GM12878 (cell line): ENCODE data around the gene COL25A1. TPM values are rescaled to one million over a fixed set of nuclear protein-coding genes. Genes with fewer than 3 reads are reported as not detected.

Experiments
- ATAC-seq: fragments of 200-7000 bp; cut with Tn5 transposase; 3 replicates; pipeline ENCODE4 v1.9.1; 2020; ENCODE audit warnings: mild to moderate bottlenecking, moderate library complexity
- BruUV-seq: library from RNA; stranded (reverse); fragments of 400-500 nt; replicated peaks from 2 replicates; lab custom pipeline; 2021; lab: Mats Ljungman, UMichigan
- CTCF ChIA-PET: fragments of 300-600 bp; sonication (Branson Sonifier 250); formaldehyde crosslinking; extraction: SDS; loops from one replicate; lab custom pipeline; 2021; ENCODE audit warnings: inconsistent platforms; lab: Yijun Ruan, JAX
- POLR2A ChIA-PET: fragments of 350-600 bp; formaldehyde crosslinking; extraction: SDS; loops from one replicate; lab custom pipeline; 2021; ENCODE audit warnings: inconsistent platforms; lab: Charles Lee
- RAD21 ChIA-PET: fragments of 300-600 bp; sonication (Branson Sonifier 250); formaldehyde crosslinking; loops from one replicate; lab custom pipeline; 2023; ENCODE audit warnings: antibody characterized with exemption; ENCODE audit not compliant: unreplicated experiment; lab: Charles Lee
- SMC1A ChIA-PET: fragments of 300-600 bp; sonication (Branson Sonifier 250); formaldehyde crosslinking; loops from one replicate; lab custom pipeline; 2023; ENCODE audit not compliant: unreplicated experiment, uncharacterized antibody; lab: Charles Lee
- DNase-seq: peaks from one replicate; pipeline ENCODE4 v3.0.0-alpha.2; 2011; ENCODE audit warnings: low read depth, low spot score
- FAIRE-seq: peaks from 3 replicates; lab custom pipeline; 2011; peaks lifted over from hg19 to GRCh38; lab: Jason Lieb, UNC
- H2AFZ ChIP-seq: 2 replicates; pipeline ENCODE4 v1.6.0; 2011; ENCODE audit warnings: low read depth, low read length, control low read depth; ENCODE audit not compliant: control insufficient read depth
- H3K27ac ChIP-seq: 2 replicates; pipeline ENCODE4 v1.5.1; 2011; ENCODE audit warnings: control low read depth; ENCODE audit not compliant: control insufficient read depth, insufficient read depth
- H3K27me3 ChIP-seq, 2 experiments: replicated peaks in 1 of 2; 2 replicates each; pipeline versions ENCODE4 v1.6.0 to v1.6.1; 2011; ENCODE audit warnings: low read length in 1 of 2; ENCODE audit not compliant: control insufficient read depth in 2 of 2, insufficient read depth in 2 of 2
- H3K36me3 ChIP-seq, 2 experiments: 2 replicates each; pipeline ENCODE4 v1.5.1; 2011; ENCODE audit warnings: low read length in 1 of 2; ENCODE audit not compliant: control insufficient read depth in 2 of 2, insufficient read depth in 2 of 2
- H3K4me1 ChIP-seq: 2 replicates; pipeline ENCODE4 v1.6.1; 2011; ENCODE audit warnings: mild to moderate bottlenecking, low read length, moderate library complexity, mixed read lengths; ENCODE audit not compliant: control insufficient read depth, insufficient read depth
- H3K4me2 ChIP-seq: 2 replicates; pipeline ENCODE4 v1.6.0; 2011; ENCODE audit warnings: control low read depth; ENCODE audit not compliant: control insufficient read depth, insufficient read depth
- H3K4me3 ChIP-seq: fragments of 200-600 bp; sonication (generic); 2 replicates; pipeline ENCODE4 v1.5.1; 2016
- H3K79me2 ChIP-seq: 2 replicates; pipeline ENCODE4 v1.6.0; 2011; ENCODE audit warnings: low read length; ENCODE audit not compliant: control insufficient read depth, insufficient read depth
- H3K9ac ChIP-seq: 2 replicates; pipeline ENCODE4 v1.8.0; 2011; ENCODE audit warnings: low read length, control low read depth, mixed read lengths; ENCODE audit not compliant: control insufficient read depth, insufficient read depth
- H3K9me3 ChIP-seq: replicated peaks from 3 replicates; pipeline ENCODE4 v1.5.1; 2011; ENCODE audit warnings: mild to moderate bottlenecking, low read length; ENCODE audit not compliant: control insufficient read depth, insufficient read depth
- H4K20me1 ChIP-seq: 2 replicates; pipeline ENCODE4 v1.6.0; 2011; ENCODE audit not compliant: control insufficient read depth, insufficient read depth
- CEBPB ChIP-seq, 2 experiments: fragments of 150-350 bp in 1 of 2; IDR thresholded peaks; 2 replicates each; pipeline ENCODE4 v1.6.1; 2012 to 2014; ENCODE audit warnings: low read depth in 2 of 2, low read length in 2 of 2, borderline replicate concordance in 1 of 2, inconsistent platforms in 1 of 2
- ZNF384 ChIP-seq: IDR thresholded peaks from 2 replicates; pipeline ENCODE4 v1.6.1; 2012; ENCODE audit warnings: low read depth, mild to moderate bottlenecking, low read length, improper control_type of control experiment, borderline replicate concordance
- WGBS: methylation state at CpG from one replicate; pipeline ENCODE4 v1.1.6; 2016; ENCODE audit warnings: low lambda C conversion rate; ENCODE audit not compliant: insufficient replicate concordance, insufficient coverage; ENCODE audit errors: missing lambda C conversion rate; 5-methylcytosine and 5-hydroxymethylcytosine counted together
- in situ Hi-C: fragments of 300-500 bp; cut with MboI; formaldehyde crosslinking; loops from 9 replicates; pipeline ENCODE4 v1.14.3; 2018; ENCODE audit warnings: mixed read lengths
- intact Hi-C: fragments of 100-400 bp; cut with micrococcal nuclease; formaldehyde crosslinking; loops from one replicate; pipeline ENCODE4 v1.14.2; 2022; ENCODE audit not compliant: unreplicated experiment
- polyA plus RNA-seq, 11 experiments: library from polyadenylated mRNA; depleted of rRNA in 4 of 11; unstranded in 6 of 11; stranded (reverse) in 5 of 11; fragments of >200 nt; fragmentation: Nextera tagmentation in 4 of 11; fragmentation: Illumina TruSeq in 1 of 11; extraction: Ambion mirVana in 4 of 11; extraction: Trizol in 1 of 11; gene quantifications; 1 replicate in 1 of 11; 2 replicates in 10 of 11; pipeline versions ENCODE4 v1.2.1 to v1.2.3, GENCODE V29; 2011 to 2016; ENCODE audit warnings: inconsistent platforms in 2 of 11, missing spikeins in 2 of 11, low read depth in 1 of 11
- total RNA-seq, 4 experiments: library from RNA; depleted of rRNA in 3 of 4; stranded (reverse); fragments of >200 nt in 3 of 4; fragmentation: Illumina TruSeq in 1 of 4; extraction: Trizol in 1 of 4; gene quantifications; 2 replicates each; pipeline versions ENCODE4 v1.2.1 to v1.2.3, GENCODE V29; 2013 to 2021
- TF ChIP-seq, protein P1 (sequence below): fragments of 450-650 bp; IDR thresholded peaks from 2 replicates; pipeline ENCODE4 v1.6.1; 2017; ENCODE audit warnings: borderline replicate concordance
- TF ChIP-seq, protein P2 (sequence below): fragments of 450-650 bp; formaldehyde crosslinking; IDR thresholded peaks from 2 replicates; pipeline ENCODE4 v1.5.0; 2022; ENCODE audit warnings: mild to moderate bottlenecking, missing genetic modification characterization
- TF ChIP-seq, protein P3 (sequence below): IDR thresholded peaks from 2 replicates; pipeline ENCODE4 v1.6.1; 2012; ENCODE audit warnings: improper control_type of control experiment, low read depth, low read length; ENCODE audit not compliant: insufficient replicate concordance

The COL25A1 gene
- total and polyA plus RNA-seq, 10 of the 15 experiments (the other 5 are each of a cell fraction or from before 2014, with no cell fraction given) = 0.01 to 0.26 (median 0.12) TPM; not detected in 6

- in situ Hi-C loops (no loop called here), intact Hi-C loops (no loop called here)
- Histone ChIP-seq H3K4me3 (no peak overlapping the region), H4K20me1 (no peaks in the 10 kb centered on the region), H3K4me2 (no peak overlapping the region), H3K4me1 (no peaks in the 10 kb centered on the region), H3K27ac (no peak overlapping the region), H3K79me2 (no peaks in the 10 kb centered on the region), H3K27me3 (no peaks in the 10 kb centered on the region; a peak in 1 of 4 replicates), H3K9me3 (no peaks in the 10 kb centered on the region), H3K36me3 (no peaks in the 10 kb centered on the region), H3K9ac (no peak overlapping the region), H2AFZ (no peak overlapping the region)
- ATAC-seq = no peak
- WGBS = 18% methylated on average over 4 of the region's 4 CpGs
- DNase-seq = no peak
- BruUV-seq = no TSS peak
- no peak for FAIRE-seq
- POLR2A ChIA-PET = no interaction called here
- RAD21 ChIA-PET = interaction anchor here (3.5 kb wide), 1 partner anchor 139 kb away, joined by 12 read pairs; no protein-coding TSS in a partner anchor
- CTCF ChIA-PET = interaction anchor here (1.6 kb wide), 1 partner anchor 139 kb away, joined by 4 read pairs; no protein-coding TSS in a partner anchor
- no peak for TF ChIP-seq ZNF384
- TF ChIP-seq, protein P1, sequence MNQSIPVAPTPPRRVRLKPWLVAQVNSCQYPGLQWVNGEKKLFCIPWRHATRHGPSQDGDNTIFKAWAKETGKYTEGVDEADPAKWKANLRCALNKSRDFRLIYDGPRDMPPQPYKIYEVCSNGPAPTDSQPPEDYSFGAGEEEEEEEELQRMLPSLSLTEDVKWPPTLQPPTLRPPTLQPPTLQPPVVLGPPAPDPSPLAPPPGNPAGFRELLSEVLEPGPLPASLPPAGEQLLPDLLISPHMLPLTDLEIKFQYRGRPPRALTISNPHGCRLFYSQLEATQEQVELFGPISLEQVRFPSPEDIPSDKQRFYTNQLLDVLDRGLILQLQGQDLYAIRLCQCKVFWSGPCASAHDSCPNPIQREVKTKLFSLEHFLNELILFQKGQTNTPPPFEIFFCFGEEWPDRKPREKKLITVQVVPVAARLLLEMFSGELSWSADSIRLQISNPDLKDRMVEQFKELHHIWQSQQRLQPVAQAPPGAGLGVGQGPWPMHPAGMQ = no peak
- TF ChIP-seq, protein P2, sequence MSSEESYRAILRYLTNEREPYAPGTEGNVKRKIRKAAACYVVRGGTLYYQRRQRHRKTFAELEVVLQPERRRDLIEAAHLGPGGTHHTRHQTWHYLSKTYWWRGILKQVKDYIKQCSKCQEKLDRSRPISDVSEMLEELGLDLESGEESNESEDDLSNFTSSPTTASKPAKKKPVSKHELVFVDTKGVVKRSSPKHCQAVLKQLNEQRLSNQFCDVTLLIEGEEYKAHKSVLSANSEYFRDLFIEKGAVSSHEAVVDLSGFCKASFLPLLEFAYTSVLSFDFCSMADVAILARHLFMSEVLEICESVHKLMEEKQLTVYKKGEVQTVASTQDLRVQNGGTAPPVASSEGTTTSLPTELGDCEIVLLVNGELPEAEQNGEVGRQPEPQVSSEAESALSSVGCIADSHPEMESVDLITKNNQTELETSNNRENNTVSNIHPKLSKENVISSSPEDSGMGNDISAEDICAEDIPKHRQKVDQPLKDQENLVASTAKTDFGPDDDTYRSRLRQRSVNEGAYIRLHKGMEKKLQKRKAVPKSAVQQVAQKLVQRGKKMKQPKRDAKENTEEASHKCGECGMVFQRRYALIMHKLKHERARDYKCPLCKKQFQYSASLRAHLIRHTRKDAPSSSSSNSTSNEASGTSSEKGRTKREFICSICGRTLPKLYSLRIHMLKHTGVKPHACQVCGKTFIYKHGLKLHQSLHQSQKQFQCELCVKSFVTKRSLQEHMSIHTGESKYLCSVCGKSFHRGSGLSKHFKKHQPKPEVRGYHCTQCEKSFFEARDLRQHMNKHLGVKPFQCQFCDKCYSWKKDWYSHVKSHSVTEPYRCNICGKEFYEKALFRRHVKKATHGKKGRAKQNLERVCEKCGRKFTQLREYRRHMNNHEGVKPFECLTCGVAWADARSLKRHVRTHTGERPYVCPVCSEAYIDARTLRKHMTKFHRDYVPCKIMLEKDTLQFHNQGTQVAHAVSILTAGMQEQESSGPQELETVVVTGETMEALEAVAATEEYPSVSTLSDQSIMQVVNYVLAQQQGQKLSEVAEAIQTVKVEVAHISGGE = no peak
- TF ChIP-seq, protein P3, sequence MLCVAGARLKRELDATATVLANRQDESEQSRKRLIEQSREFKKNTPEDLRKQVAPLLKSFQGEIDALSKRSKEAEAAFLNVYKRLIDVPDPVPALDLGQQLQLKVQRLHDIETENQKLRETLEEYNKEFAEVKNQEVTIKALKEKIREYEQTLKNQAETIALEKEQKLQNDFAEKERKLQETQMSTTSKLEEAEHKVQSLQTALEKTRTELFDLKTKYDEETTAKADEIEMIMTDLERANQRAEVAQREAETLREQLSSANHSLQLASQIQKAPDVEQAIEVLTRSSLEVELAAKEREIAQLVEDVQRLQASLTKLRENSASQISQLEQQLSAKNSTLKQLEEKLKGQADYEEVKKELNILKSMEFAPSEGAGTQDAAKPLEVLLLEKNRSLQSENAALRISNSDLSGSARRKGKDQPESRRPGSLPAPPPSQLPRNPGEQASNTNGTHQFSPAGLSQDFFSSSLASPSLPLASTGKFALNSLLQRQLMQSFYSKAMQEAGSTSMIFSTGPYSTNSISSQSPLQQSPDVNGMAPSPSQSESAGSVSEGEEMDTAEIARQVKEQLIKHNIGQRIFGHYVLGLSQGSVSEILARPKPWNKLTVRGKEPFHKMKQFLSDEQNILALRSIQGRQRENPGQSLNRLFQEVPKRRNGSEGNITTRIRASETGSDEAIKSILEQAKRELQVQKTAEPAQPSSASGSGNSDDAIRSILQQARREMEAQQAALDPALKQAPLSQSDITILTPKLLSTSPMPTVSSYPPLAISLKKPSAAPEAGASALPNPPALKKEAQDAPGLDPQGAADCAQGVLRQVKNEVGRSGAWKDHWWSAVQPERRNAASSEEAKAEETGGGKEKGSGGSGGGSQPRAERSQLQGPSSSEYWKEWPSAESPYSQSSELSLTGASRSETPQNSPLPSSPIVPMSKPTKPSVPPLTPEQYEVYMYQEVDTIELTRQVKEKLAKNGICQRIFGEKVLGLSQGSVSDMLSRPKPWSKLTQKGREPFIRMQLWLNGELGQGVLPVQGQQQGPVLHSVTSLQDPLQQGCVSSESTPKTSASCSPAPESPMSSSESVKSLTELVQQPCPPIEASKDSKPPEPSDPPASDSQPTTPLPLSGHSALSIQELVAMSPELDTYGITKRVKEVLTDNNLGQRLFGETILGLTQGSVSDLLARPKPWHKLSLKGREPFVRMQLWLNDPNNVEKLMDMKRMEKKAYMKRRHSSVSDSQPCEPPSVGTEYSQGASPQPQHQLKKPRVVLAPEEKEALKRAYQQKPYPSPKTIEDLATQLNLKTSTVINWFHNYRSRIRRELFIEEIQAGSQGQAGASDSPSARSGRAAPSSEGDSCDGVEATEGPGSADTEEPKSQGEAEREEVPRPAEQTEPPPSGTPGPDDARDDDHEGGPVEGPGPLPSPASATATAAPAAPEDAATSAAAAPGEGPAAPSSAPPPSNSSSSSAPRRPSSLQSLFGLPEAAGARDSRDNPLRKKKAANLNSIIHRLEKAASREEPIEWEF = no peak
- TF ChIP-seq CEBPB (IDR thresholded peaks at IDR 0.05; ENCODE audit: borderline replicate concordance in 1 of 2, low read depth in 2 of 2, low read length in 2 of 2) = no peak
- SMC1A ChIA-PET = interaction anchor here (1.4 to 2.8 kb wide), 4 partner anchors 11 to 140 kb away, joined by 4 to 14 read pairs (median 4); no protein-coding TSS in a partner anchor
Observed at GRCh38 chr4:109154424-109154823, 148.0 kb downstream of the COL25A1 start.
